Measurements from ENCODE around the gene NDRG3. TPM values are rescaled to one million over a fixed set of nuclear protein-coding genes. Genes with fewer than 3 reads are reported as not detected.

NDRG3 gene
- total RNA-seq, 1 donor from 2014 or later = 33.1 TPM

GRCh38 chr20:36784900-36785299 lies 39.0 kb upstream of the NDRG3 start:
- H3K27ac ChIP-seq (ENCODE audit: low read depth, low read length) = no peak overlapping the region
- H3K36me3 Mint-ChIP-seq (ENCODE audit: low read depth, unreplicated experiment) = peaks cover 26% of the 10 kb centered on the region

GRCh38 chr20:36784116-36784515 lies 38.2 kb upstream of the NDRG3 start:
- Mint-ChIP-seq H3K9me3 (ENCODE audit: unreplicated experiment) (no peaks in the 10 kb centered on the region), H3K27me3 (ENCODE audit: low read depth, unreplicated experiment) (no peaks in the 10 kb centered on the region), H3K4me3 (ENCODE audit: unreplicated experiment) (no peak overlapping the region), H3K4me1 (ENCODE audit: low read depth, unreplicated experiment) (no peaks in the 10 kb centered on the region), H3K36me3 (ENCODE audit: low read depth, unreplicated experiment) (peaks cover 26% of the 10 kb centered on the region), H3K27ac (ENCODE audit: unreplicated experiment) (no peak overlapping the region)
- no peak overlapping the region for H3K4me3 ChIP-seq (ENCODE audit: insufficient read depth, low read depth, low read length)
- no peak overlapping the region for H2AFZ ChIP-seq (ENCODE audit: low read depth, low read length)
- H4K20me1 ChIP-seq (ENCODE audit: insufficient read depth, low read length) = peaks cover 39% of the 10 kb centered on the region
- no peak overlapping the region for H3K9ac ChIP-seq (ENCODE audit: low read length)
- H3K36me3 ChIP-seq (ENCODE audit: insufficient read depth, low read length) = peaks cover 20% of the 10 kb centered on the region
- no peaks in the 10 kb centered on the region for H3K79me2 ChIP-seq (ENCODE audit: insufficient read depth, low read length)
- TF ChIP-seq CTCF (IDR thresholded peaks at IDR 0.05; ENCODE audit: insufficient read depth, low read depth, low read length) (no peak), EZH2 (IDR thresholded peaks at IDR 0.05; ENCODE audit: insufficient read depth, low read length) (no peak)
- DNase-seq (ENCODE audit: low read depth) (no peak), FAIRE-seq (no peak)
- no peaks in the 10 kb centered on the region for H3K4me1 ChIP-seq (ENCODE audit: insufficient read depth, low read length)
- no peaks in the 10 kb centered on the region for H3K9me3 ChIP-seq (ENCODE audit: insufficient read depth, low read depth, low read length)
- H3K27me3 ChIP-seq (ENCODE audit: insufficient read depth, low read length) = no peaks in the 10 kb centered on the region
- H3K27ac ChIP-seq (ENCODE audit: low read depth, low read length) = no peak overlapping the region
- no peak overlapping the region for H3K4me2 ChIP-seq (ENCODE audit: low read length)

More at GRCh38 chr20:36784900-36785299, 39.0 kb upstream of the NDRG3 start:
- TF ChIP-seq EZH2 (IDR thresholded peaks at IDR 0.05; ENCODE audit: insufficient read depth, low read length) = no peak
- no peak for TF ChIP-seq CTCF (IDR thresholded peaks at IDR 0.05; ENCODE audit: insufficient read depth, low read depth, low read length)
- no peak overlapping the region for H3K4me3 ChIP-seq (ENCODE audit: insufficient read depth, low read depth, low read length)
- FAIRE-seq (no peak), DNase-seq (ENCODE audit: low read depth) (no peak)
- Mint-ChIP-seq H3K4me3 (ENCODE audit: unreplicated experiment) (no peak overlapping the region), H3K4me1 (ENCODE audit: low read depth, unreplicated experiment) (no peaks in the 10 kb centered on the region), H3K9me3 (ENCODE audit: unreplicated experiment) (no peaks in the 10 kb centered on the region), H3K27me3 (ENCODE audit: low read depth, unreplicated experiment) (no peaks in the 10 kb centered on the region), H3K27ac (ENCODE audit: unreplicated experiment) (no peak overlapping the region)
- H3K9me3 ChIP-seq (ENCODE audit: insufficient read depth, low read depth, low read length) = no peaks in the 10 kb centered on the region
- H3K4me2 ChIP-seq (ENCODE audit: low read length) = no peak overlapping the region
- no peaks in the 10 kb centered on the region for H3K79me2 ChIP-seq (ENCODE audit: insufficient read depth, low read length)
- peaks cover 44% of the 10 kb centered on the region for H4K20me1 ChIP-seq (ENCODE audit: insufficient read depth, low read length)
- H3K27me3 ChIP-seq (ENCODE audit: insufficient read depth, low read length) = no peaks in the 10 kb centered on the region
- no peak overlapping the region for H3K9ac ChIP-seq (ENCODE audit: low read length)
- H3K36me3 ChIP-seq (ENCODE audit: insufficient read depth, low read length) = peaks cover 23% of the 10 kb centered on the region
- no peak overlapping the region for H2AFZ ChIP-seq (ENCODE audit: low read depth, low read length)
- no peaks in the 10 kb centered on the region for H3K4me1 ChIP-seq (ENCODE audit: insufficient read depth, low read length)

GRCh38 chr20:36779656-36780025 lies 33.8 kb upstream of the NDRG3 start:
- no peaks in the 10 kb centered on the region for H3K79me2 ChIP-seq (ENCODE audit: insufficient read depth, low read length)
- Mint-ChIP-seq H3K27me3 (ENCODE audit: low read depth, unreplicated experiment) (no peaks in the 10 kb centered on the region), H3K4me3 (ENCODE audit: unreplicated experiment) (no peak overlapping the region), H3K4me1 (ENCODE audit: low read depth, unreplicated experiment) (no peaks in the 10 kb centered on the region), H3K9me3 (ENCODE audit: unreplicated experiment) (no peaks in the 10 kb centered on the region), H3K27ac (ENCODE audit: unreplicated experiment) (no peak overlapping the region), H3K36me3 (ENCODE audit: low read depth, unreplicated experiment) (peaks cover 14% of the 10 kb centered on the region)
- H3K4me2 ChIP-seq (ENCODE audit: low read length) = no peak overlapping the region
- no peak for TF ChIP-seq EZH2 (IDR thresholded peaks at IDR 0.05; ENCODE audit: insufficient read depth, low read length)
- no peak for TF ChIP-seq CTCF (IDR thresholded peaks at IDR 0.05; ENCODE audit: insufficient read depth, low read depth, low read length)
- H2AFZ ChIP-seq (ENCODE audit: low read depth, low read length) = no peak overlapping the region
- FAIRE-seq (no peak), DNase-seq (ENCODE audit: low read depth) (no peak)
- no peak overlapping the region for H3K9ac ChIP-seq (ENCODE audit: low read length)
- H3K27me3 ChIP-seq (ENCODE audit: insufficient read depth, low read length) = no peaks in the 10 kb centered on the region
- H3K9me3 ChIP-seq (ENCODE audit: insufficient read depth, low read depth, low read length) = no peaks in the 10 kb centered on the region
- H3K27ac ChIP-seq (ENCODE audit: low read depth, low read length) = no peak overlapping the region
- no peak overlapping the region for H3K4me3 ChIP-seq (ENCODE audit: insufficient read depth, low read depth, low read length)
- H4K20me1 ChIP-seq (ENCODE audit: insufficient read depth, low read length) = peaks cover 20% of the 10 kb centered on the region
- peaks cover 12% of the 10 kb centered on the region for H3K36me3 ChIP-seq (ENCODE audit: insufficient read depth, low read length)
- no peaks in the 10 kb centered on the region for H3K4me1 ChIP-seq (ENCODE audit: insufficient read depth, low read length)

All from astrocyte (in vitro differentiated cells and primary cell).